ENCODE data around the gene D2HGDH. TPM values are rescaled to one million over a fixed set of nuclear protein-coding genes. Genes with fewer than 3 reads are reported as not detected.
"Not testable (repeated sequence)": the region's sequence is repeated elsewhere in the genome, so short reads cannot be mapped to it uniquely, and the experiment has no call there.

D2HGDH gene
- polyA plus RNA-seq, 1 donor: 25.0 TPM

DNA sequence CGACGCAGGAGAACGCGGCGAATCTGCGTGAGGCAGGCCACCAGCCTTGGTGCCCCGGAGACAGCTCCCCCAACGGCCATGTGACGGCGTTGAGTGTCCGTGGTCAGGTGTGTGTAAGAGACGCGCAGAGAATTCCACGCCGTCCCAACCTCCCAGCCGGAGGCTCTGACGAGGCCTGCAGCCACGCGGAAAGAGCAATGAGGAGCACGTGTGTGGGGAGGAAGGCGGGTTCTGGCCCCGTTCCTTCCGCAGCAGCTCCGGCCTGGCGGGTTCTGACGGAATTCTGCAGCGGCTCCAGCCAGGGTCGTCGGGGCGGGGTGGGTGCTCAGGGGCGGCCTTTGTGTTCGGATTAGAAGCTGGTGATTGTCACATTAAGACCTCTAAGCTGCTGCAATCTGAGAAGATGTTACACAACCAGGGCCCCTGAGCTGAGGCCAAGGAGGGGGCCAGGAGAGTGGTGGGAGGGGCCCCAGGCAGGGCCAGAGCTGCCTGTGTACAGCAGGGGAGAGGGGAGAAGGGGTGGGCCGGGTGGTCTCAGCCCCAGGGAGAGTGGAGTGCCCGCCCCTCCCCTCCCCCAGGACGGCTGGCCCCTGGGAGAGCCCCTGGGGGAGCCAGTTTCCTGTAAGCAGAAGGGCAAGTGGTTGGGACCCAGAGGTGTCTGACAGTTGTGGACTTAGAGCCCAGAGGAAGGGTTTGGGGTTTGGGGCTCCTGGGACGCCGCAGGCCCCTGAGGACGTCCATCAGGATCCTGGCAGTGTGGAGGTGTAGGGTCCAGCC lies 37.0 kb downstream of the D2HGDH start:
- peak; percentile 61 for DNase-seq

DNA sequence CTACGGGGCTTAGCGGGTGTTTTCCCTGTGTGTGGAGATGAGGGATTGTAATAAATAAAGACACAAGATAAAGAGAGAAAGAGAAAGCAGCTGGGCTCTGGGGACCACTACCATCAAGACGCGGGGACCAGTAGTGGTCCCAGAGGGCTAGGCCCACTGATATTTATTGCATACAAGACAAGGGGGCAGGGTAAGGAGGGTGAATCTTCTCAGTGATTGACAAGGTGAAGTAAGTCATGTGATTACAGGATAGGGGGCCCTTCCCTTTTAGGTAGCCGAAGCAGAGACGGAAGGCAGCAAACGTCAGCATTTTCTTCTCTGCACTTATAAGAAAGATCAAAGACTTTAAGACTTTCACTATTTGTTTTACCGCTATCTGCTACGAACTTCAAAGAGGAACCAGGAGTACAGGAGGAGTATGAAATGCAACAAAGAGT lies 37.7 kb downstream of the D2HGDH start:
- DNase-seq: no peak

DNA sequence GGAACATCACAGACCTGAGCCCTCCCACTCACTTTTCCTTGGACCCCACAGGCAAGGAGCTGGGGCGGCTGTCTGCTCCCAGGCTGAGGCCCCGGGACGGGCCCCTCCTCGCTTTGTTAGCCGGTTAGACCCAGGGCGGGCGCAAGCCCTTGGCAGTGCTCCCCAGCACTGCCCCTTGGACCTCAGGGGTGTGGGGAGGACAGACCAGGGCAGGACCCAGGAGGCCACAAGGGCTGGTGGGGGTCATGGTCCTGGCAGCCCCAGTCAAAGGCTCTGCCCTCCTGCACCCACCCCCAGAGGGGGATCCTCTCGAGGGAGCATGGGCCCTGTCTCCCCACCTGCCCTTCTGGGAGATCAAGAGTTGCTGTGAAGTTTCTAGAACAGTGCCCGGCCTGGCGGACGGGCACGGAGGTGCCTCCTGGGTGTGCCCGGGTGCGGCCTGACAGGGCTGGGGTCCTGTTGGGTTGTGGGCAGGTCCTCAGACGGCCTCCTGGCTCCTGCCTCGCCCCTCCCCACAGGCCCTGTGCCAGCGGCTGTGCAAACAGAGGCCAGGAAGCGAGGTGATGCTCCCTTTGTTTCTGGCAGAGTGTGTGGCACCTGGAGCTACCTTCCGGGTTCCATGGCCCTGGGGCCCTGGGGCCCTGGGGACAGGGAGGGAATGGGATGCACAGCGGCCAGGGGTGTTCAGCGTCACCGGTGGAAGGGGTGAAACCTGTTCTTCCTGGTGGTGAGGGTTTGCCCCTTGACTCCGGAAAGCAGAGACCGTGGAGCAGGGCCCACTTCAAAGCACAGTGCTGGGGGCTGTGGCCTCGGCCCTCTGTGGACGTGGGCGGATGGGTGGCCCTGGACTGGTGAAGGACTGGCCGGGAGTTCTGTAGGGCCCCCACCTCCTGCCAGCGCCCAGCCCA lies 39.3 kb downstream of the D2HGDH start:
- no peak for DNase-seq

DNA sequence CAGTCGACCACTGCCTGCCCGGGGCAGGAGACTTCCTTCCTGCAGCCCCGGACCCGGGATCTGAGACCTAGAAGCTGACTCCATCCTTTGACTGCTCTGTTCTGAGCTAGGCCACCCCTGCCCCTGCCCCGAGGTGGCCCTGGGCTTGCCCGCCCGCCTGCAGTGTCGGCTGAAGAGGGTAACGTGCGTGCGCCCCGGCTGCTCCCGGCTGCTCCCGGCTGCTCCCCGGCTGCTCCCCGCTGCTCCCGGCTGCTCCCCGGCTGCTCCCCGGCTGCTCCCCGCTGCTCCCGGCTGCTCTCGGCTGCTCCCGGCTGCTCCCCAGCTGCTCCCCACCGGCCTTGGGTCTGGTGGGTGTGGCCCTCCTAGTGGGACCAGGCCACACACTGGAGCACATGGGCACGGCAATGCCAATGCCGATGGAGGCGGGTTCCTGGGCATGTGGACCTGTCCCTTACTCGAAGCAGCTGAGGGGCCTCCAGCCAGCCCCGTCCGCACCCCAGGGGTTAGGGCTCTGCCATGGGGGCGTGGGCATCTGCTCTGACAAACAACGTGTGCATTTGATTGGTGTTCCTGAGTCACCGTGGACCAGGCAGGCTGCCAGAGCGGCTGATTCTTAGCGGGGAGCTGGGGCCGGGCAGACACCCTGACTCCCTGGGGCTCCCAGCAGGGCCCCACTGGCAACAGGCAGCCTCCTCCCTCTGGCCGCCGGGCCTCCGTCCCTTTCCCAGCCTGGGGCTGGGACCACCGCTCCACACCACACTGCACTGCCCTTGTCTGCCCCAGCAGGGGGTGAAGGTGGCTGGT lies 40.2 kb downstream of the D2HGDH start:
- DNase-seq: no peak

DNA sequence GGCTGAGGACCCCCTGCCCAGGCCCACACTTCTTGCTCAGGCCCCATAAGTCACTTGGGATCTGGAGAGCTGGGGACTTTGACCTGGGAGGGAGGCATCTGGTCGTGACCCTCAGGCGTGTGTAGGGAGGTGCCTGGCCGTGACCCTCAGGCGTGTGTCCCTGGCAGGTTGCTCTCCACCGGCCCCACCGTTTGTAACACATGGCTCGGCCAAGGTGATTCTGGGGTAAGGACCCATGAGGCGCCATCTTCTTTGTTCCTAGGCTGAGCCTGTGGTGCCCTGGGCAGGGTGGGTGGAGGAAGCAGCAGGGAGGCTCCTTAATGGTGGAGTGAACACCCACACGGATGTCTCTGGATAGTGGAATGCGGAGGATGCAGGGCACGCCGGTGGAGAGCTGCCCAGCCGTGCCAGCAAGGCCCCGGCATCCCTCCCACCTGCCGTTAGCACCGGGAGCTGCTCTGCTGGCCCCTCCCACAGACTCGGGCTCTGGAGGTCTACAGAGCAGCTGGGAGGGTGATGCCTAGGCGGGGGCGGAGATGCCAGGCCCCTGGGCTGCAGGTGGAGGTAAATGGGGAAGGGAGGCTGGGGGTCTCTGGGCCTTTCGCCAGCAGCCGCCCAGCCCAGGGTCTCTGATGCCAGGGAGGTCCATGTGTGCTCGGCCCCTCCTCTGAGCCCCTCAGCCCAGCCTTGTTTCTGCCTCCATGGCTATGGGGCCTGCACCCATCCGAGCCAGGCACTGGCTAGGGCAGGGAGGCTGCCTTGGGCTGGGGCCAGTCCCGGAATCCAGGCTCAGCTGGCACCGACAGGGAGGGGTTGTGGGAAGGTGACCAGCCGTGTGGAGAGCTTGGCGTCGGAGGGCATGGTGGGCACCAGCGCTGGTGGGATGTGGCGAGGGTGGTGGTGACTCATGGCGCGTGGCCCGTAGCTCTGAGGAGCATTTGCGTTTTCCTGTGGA lies 41.1 kb downstream of the D2HGDH start:
- DNase-seq: no peak

DNA sequence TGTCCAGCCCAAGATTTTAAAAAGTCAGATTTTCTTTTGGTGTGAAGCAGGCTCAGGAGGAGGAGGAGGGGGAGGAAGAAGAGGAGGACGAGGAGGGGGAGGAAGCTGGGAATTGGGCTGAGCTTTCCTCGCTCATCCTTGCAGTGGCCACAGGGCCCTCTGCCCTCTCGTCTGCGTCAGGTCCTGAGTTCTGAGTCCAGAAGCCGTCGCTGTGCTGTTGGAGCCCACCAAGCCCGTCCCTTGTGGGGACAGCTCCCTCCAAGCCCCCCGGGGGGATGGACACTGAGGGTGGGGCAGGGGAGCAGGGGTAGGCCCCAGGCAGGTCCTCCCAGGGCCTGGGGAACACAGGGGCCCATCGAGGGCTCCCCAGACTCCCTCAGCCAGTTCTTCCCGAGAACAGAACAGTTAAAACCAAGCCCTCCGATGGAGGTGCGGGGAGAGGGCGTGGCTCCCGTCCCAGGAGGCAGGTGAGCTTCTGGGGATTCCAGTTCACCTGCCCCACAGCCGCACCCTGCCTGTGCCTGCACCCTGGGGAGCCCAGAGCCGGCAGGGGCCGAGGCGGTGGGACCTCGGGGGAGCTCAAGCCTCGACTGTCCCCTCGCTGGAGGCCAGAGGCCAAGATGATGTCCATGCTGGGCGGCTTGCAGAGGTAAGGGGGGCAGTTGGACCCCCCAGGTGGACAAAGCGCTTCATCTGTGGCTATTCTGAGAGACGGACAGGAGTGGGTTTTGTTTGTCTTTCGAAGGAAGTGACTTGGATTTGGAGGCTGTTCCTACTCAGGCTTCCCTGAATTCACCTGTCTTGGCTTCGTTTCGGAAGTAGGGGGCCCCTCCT lies 42.1 kb downstream of the D2HGDH start, which contains the start of gene GAL3ST2:
GAL3ST2 (plus strand) TSS at position 487 of the 834 bp plus-strand sequence; CDS start at position 621, 134 bp downstream.
- DNase-seq: no peak

DNA sequence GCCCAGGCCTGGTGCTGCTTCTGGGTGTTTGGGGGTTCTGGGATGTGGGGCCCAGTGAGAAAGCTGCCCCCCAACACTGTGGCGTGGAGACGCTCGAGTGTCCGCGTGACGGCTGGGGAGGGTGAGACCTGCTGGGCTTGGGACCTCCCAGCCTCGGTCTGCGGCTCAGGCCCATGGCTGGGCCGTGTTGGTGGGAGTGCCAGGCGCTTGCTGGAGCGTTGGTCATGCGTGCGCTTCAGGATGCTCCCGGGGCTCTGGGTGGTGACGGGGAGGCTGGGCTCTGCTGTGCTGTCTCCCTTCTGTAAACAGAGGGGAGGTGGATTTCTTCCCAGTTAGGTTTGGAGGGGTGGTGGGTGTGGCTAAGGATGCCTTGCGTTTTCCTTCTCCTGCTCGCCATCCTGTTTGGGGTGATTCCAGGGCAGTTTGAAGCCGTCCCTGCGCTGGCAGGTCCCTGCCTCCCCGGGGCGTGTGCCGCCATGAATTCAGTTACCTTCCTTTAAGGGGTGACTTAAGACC lies 42.8 kb downstream of the D2HGDH start:
- no peak for DNase-seq

DNA sequence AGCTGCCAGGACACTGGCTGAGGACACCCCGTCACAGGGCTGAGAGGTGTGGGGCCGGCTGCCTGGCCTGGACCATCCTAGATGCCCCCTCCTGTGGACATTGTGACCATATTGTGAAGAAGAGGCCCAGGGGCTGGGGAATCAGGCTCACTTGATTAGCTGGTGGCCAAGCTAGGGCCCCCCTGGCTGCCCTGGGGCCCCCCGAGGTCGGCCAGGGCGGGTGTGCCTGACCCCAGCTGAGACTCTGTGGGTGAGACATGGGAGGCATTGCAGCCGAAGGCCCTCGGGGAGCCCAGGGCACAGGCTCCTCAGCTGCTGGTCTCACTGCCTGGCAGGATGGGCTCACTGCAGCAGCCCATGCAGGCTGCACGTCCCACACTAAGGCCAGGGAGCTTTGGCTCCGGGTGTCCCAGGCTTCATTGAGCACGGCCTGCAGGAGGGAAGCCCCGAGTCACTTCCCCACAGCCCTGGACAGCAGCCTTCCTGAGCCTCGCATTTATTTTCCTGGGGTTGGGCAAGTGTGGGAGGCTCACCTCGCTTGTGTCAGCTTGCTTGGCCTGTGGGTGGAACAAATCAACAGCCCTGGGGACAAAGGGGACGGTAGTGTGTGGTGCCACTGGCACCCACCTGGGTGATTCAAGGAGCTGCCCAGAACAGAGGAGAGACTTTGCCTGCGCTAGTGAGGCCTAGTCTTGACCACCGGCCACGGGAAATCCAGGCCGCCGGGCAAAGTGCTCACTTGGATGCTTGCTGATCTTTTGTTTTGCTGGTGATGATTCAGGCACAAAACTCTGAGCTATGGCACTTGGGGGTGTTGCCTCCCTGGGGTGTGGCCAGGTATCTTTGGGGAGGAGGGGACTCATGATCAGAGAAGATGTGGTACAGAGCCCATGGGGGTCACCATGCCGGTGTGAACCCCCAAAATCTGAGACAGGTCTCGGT lies 43.5 kb downstream of the D2HGDH start:
- DNase-seq: no peak

DNA sequence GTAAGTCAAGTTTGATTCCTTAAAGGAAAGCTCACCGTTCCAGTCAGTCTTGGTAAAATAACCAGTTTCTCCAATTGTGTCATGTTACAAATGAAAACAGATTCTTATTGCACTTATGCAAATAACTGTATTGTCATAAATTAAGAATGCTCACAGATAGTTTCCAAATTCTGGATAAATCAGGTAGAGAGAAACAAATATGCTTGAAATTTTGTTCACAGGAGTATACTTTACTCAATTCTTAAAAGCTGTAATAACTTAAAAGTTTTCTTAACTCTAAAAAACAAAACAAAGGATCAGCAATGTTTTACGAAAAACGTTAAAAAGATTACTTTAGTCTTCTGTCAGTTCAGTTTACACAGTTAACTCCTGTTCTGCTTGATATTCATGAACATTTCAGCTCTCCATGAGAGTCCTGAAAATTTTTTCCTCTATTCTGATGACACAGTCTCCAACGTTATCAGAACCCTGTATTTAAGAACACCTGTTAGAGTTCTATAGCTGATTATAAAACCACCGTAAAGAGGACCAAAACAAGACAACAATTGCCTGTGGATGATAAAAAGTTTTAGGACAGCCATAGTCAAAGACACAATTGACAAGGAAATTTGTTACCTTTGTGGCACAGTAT lies 46.6 kb downstream of the D2HGDH start:
- no peak for DNase-seq

DNA sequence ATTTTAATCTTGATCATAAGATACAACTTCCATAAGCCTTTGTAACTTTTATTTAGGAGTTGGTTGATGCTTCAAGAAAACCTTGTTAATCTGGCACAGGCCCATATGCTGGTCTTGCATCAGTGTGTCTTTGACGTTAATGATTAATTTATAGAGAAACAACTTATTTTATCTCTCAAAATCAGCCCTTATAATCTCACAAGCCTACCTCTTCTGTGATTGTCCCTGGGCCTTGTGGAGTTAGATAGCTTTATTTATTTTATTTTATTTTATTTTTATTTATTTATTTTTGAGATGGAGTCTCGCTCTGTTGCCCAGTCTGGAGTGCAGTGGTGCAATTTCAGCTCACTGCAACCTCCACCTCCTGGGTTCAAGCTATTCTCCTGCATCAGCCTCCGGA lies 47.6 kb downstream of the D2HGDH start:
- DNase-seq: not testable (repeated sequence)

DNA sequence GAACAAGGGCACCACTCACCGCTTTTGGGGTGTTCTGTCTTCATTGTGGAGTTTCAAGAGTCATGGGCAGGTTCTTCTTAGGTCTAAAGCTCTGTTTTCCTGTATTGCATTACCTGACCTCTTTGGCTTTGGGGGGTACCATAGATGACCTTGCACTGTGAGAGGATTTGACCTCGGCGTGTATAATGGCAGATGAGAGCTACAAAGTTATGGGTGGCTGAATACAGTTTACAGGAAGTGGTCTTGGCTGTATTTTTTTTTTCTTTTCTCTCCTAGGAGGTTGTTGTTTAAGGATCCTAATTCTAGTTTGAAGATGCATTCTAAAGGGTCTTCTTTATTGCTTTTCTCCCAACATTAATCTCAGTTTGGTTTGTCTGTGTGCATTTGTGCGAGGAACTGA lies 53.7 kb downstream of the D2HGDH start:
- DNase-seq: no peak

DNA sequence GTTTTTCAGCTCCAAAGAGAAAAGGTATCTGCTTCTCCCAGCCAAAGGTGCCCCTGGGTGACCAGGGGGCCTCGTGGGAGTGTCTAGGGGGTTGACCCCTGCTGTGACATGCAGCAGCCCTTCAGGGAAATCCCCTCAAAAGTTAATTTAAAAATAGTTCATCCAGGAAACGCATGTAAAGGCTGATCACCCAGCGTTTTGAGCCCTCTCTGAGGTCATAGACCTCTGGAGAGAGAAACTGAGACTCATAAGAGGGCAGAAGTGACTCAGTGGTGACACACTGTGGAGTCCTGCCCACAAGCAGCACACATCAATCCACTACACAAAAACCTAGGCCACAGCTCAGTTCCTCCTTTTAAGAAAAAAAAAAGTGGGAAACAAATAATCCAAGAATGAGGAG lies 54.1 kb downstream of the D2HGDH start:
- DNase-seq: no peak

DNA sequence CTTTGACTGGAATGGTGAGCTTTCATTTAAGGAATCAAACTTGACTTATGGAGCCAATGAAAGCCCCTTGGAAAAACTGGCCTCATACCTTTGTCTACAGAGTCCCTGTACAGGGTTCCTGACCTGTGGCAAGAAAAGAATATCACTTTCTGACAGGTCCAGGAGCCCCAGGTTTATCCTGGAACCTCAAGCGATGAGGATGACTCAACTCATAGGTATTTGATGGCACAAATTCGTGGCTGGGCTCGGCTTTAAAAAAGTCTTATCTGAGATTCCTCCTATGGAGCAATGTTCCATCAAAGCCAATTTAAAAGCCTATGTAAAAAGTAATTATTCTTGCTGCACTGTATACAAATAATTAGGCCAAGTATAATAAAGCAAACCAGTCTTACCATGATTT lies 57.0 kb downstream of the D2HGDH start:
- not testable (repeated sequence) for DNase-seq

DNA sequence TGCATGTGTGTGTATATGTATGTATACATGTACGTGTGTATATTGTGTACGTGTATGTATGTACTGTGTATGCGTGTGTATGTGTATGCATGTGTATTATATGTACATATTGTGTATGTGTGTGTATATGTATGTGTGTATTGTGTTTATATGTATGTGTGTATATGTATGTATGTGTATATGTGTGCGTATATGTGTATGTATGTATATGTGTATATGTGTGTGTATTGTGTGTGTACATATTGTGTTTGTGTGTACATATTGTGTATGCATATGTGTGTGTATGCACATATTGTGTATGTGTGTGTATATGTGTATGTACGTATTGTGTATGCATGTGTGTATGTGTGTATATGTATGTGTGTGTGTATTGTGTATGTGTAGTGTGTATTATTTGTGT lies 59.0 kb downstream of the D2HGDH start:
- no peak for DNase-seq

DNA sequence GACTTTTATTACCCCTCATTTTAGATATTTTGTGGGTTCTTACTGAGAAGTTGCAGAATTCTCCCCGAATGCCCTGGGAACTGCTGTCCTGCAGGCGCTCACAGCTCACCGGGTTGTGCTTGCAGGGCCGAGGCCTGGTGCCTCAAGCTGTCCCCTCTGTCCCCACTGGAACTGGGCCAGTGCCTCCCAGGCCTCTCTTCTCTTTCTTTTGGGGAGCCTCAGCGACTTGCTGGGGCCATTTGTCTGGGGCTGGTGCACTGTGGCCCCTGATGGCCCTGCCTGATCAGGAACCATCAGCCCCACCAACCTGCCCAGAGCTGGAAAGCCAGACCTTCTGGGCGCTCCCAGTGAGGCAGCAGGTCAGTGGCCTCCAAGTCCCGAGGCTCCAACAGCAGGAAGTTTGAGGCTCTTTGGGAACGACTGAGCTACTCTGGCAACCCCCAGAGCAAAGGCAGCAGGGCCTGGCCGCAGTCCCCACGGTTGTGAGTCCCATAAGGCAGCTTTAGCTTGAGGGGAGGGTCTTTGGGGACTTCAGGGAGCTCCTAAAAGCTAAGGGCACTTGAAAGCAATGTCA lies 59.9 kb downstream of the D2HGDH start:
- no peak for DNase-seq

DNA sequence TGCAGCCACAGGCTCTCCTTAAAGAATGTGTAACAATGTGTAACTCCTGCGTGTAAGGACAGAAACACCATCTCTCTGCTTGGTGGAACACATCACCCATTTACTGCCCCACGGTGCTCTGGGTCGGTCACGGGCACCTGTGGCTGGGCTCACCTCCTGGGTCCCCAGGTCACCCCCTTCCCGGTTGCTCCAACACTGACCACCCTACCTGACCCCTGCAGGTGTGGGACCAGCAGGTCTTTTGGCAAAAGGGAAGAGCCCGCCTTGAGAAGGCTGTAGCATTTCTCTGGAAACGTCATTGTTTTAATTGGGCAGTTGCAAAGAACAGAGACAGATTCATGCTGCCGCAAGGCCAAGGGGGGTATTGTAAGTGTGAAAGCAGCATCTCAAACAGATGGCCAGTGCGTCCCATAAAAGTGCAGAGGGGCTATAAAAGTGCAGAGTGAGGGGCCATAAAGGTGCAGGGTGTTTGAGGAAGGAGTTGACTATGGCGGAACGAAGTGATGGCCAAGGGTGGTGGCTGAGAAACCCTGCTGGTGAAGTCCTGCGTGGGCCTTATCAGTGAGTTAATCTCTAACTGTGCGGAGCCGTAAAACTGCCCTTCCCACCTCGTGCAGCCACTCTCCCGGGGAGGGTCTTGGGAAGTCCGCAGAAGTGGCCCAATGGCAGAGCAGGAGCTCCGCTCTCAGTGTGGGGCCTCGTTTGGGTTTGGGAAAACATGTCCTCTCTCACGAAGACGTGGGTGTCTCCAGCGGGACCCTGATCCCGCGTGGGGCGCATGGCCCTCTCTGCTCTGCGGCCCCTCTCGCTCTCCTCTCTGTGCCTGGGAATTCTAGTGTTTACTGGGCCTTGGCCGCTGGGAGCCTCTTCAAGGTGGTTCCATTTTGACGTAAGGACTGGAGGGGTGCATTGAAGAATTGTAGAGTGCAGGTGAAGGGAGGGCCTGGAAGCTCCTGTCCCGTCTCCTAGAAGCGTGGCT lies 60.9 kb downstream of the D2HGDH start:
- DNase-seq: no peak

DNA sequence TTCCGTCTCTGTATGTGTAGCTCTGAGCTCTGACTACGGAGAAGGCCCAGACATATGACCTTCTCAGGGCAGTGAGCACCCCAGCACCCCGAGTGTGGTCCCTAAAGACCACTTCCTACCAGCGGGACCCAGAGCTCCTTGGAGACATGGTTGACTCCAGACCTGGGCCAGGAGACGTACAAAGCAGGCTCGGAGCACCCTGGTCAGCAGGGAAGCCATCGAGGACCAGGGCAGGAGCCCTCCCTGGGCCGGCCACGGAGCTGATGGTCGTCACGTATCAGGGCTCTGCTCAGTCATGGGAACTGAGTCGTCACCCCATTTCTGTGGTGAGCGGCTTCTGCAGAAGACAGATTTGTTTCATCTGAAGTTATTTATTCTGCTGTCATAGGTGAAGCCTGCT lies 61.8 kb downstream of the D2HGDH start:
- no peak for DNase-seq

Measured in hindlimb muscle (tissue), 1 donor.